Measurements from ENCODE around the gene FOXS1. TPM values are rescaled to one million over a fixed set of nuclear protein-coding genes. Genes with fewer than 3 reads are reported as not detected.

The FOXS1 gene
- total RNA-seq, 1 donor from 2014 or later: 26.0 TPM

DNA sequence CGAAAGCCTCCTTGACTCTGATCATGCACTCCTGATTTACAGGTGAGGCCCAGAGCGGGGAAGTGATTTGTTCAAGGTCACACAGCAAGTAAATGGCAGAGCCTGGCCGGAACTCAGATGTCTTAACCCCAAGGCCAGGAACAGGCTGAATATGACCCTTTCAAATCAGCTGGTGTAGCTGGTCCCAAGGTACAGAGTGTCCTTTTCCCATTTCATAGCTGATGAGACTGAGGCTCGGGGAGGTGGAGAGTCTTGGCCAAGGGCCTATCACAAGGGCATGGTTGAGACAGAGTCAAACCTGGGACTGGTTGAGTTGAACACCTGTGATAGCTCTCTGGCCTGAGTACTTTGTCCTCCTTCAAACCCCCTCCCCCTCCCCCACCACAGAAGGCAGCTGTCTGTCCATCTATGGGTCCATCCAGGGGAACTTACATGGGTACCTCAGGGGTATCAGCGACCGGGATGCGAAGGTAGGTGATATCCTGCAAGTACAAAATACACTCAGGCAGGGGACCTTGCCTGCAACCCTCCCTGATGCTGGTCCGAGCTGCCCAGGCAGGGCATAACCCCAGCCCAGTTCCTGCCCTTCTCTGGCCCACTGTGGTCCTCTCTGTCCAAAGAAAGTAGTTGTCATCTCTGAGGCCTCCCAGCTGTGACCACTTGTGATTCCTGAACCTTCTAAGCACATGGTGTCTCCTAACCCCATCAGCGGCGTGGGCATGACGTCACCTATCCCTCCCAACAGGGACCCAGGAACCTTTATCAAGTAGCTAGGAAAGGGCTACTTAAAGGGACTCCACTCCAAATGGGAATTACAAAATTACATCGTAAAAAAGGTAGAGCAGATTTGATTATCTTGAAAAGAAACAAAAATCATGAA lies 19.4 kb upstream of the FOXS1 start:
- no peak overlapping the region for H3K27ac ChIP-seq (ENCODE audit: low read depth, low read length)
- no peak for TF ChIP-seq EZH2 (IDR thresholded peaks at IDR 0.05; ENCODE audit: insufficient read depth, low read length)
- TF ChIP-seq, protein P1, sequence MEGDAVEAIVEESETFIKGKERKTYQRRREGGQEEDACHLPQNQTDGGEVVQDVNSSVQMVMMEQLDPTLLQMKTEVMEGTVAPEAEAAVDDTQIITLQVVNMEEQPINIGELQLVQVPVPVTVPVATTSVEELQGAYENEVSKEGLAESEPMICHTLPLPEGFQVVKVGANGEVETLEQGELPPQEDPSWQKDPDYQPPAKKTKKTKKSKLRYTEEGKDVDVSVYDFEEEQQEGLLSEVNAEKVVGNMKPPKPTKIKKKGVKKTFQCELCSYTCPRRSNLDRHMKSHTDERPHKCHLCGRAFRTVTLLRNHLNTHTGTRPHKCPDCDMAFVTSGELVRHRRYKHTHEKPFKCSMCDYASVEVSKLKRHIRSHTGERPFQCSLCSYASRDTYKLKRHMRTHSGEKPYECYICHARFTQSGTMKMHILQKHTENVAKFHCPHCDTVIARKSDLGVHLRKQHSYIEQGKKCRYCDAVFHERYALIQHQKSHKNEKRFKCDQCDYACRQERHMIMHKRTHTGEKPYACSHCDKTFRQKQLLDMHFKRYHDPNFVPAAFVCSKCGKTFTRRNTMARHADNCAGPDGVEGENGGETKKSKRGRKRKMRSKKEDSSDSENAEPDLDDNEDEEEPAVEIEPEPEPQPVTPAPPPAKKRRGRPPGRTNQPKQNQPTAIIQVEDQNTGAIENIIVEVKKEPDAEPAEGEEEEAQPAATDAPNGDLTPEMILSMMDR (IDR thresholded peaks at IDR 0.05; ENCODE audit: insufficient read depth, low read depth, low read length): no peak
- no peak overlapping the region for H3K27ac Mint-ChIP-seq (ENCODE audit: unreplicated experiment)
- peaks cover 13% of the 10 kb centered on the region for H3K27me3 ChIP-seq (ENCODE audit: insufficient read depth, low read length)
- H3K9ac ChIP-seq (ENCODE audit: low read length): no peak overlapping the region
- H3K4me3 Mint-ChIP-seq (ENCODE audit: unreplicated experiment): no peak overlapping the region
- no peak overlapping the region for H2AFZ ChIP-seq (ENCODE audit: low read depth, low read length)
- H3K4me1 ChIP-seq (ENCODE audit: insufficient read depth, low read length): peaks cover 7% of the 10 kb centered on the region
- H3K9me3 ChIP-seq (ENCODE audit: insufficient read depth, low read depth, low read length): no peaks in the 10 kb centered on the region
- H3K79me2 ChIP-seq (ENCODE audit: insufficient read depth, low read length): no peaks in the 10 kb centered on the region
- no peak overlapping the region for H3K4me3 ChIP-seq (ENCODE audit: insufficient read depth, low read depth, low read length)
- peaks cover 3% of the 10 kb centered on the region for H3K9me3 Mint-ChIP-seq (ENCODE audit: unreplicated experiment)
- no peaks in the 10 kb centered on the region for H4K20me1 ChIP-seq (ENCODE audit: insufficient read depth, low read length)
- no peak overlapping the region for H3K4me2 ChIP-seq (ENCODE audit: low read length)
- no peak for FAIRE-seq
- H3K36me3 ChIP-seq (ENCODE audit: insufficient read depth, low read length): no peaks in the 10 kb centered on the region
- peaks cover 1% of the 10 kb centered on the region for H3K4me1 Mint-ChIP-seq (ENCODE audit: low read depth, unreplicated experiment)
- peaks cover 46% of the 10 kb centered on the region for H3K27me3 Mint-ChIP-seq (ENCODE audit: low read depth, unreplicated experiment)
- peaks cover 3% of the 10 kb centered on the region for H3K36me3 Mint-ChIP-seq (ENCODE audit: low read depth, unreplicated experiment)
- DNase-seq (ENCODE audit: low read depth): no peak

DNA sequence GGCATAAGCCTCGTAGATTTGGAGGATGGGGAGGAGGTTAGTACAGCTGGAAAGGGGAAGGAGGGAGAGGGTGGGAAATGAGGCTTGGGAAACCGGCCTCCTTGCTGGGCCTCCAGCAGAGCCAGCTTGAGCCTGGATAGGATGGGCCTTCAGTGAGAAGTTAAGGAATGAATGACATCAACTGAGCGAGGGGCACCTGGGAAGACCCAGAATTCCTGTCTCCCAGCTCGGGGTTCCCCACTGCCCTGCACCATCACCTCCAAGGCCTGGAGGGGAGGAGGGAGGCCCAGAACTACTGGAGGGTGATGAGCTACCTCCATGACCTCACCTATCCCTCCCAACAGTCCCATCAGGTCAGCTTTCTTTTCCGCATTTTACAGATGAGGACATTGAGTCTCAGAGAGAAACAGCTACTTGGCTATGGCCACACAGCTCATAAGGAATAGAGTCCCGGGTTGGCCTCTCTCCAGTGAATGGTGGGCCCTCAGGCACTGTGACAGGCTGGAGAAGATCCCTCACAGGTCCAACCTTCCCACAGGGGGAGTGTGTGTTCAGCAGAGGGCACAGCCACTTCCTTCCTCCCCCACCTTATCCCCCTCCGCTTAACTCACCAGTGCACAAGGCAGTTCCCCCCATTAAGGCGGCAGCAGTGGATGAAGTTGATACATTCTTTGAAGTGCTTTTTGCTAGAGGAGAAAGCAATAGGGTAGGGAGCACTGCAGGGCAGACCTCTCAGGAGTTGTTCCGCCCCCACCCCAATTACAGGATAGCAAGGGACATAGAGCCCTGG lies 18.1 kb upstream of the FOXS1 start:
- Histone ChIP-seq H3K9me3 (ENCODE audit: insufficient read depth, low read depth, low read length) (no peaks in the 10 kb centered on the region), H3K27me3 (ENCODE audit: insufficient read depth, low read length) (peaks cover 25% of the 10 kb centered on the region), H3K79me2 (ENCODE audit: insufficient read depth, low read length) (no peaks in the 10 kb centered on the region), H3K4me3 (ENCODE audit: insufficient read depth, low read depth, low read length) (no peak overlapping the region), H2AFZ (ENCODE audit: low read depth, low read length) (no peak overlapping the region), H3K36me3 (ENCODE audit: insufficient read depth, low read length) (no peaks in the 10 kb centered on the region), H3K4me2 (ENCODE audit: low read length) (no peak overlapping the region), H4K20me1 (ENCODE audit: insufficient read depth, low read length) (no peaks in the 10 kb centered on the region), H3K9ac (ENCODE audit: low read length) (no peak overlapping the region), H3K27ac (ENCODE audit: low read depth, low read length) (no peak overlapping the region), H3K4me1 (ENCODE audit: insufficient read depth, low read length) (peaks cover 7% of the 10 kb centered on the region)
- peaks cover 2% of the 10 kb centered on the region for H3K9me3 Mint-ChIP-seq (ENCODE audit: unreplicated experiment)
- H3K4me1 Mint-ChIP-seq (ENCODE audit: low read depth, unreplicated experiment): no peaks in the 10 kb centered on the region
- FAIRE-seq: no peak
- TF ChIP-seq, protein P1 (IDR thresholded peaks at IDR 0.05; ENCODE audit: insufficient read depth, low read depth, low read length): no peak
- no peak for TF ChIP-seq EZH2 (IDR thresholded peaks at IDR 0.05; ENCODE audit: insufficient read depth, low read length)
- H3K27me3 Mint-ChIP-seq (ENCODE audit: low read depth, unreplicated experiment): peaks cover 56% of the 10 kb centered on the region
- DNase-seq (ENCODE audit: low read depth): no peak
- no peak overlapping the region for H3K4me3 Mint-ChIP-seq (ENCODE audit: unreplicated experiment)
- H3K36me3 Mint-ChIP-seq (ENCODE audit: low read depth, unreplicated experiment): peaks cover 2% of the 10 kb centered on the region
- no peak overlapping the region for H3K27ac Mint-ChIP-seq (ENCODE audit: unreplicated experiment)
